ENCODE measurements around the gene EPS8L2. TPM values are rescaled to one million over a fixed set of nuclear protein-coding genes. Genes with fewer than 3 reads are reported as not detected.

EPS8L2 gene
- total and polyA plus RNA-seq, 2 of the 13 experiments (the other 11 are each of a cell fraction or from before 2014, with no cell fraction given), result 89.3 to 416 TPM

- TF ChIP-seq HNRNPLL (IDR thresholded peaks at IDR 0.05; ENCODE audit: low read depth, low read length, poor library complexity, severe bottlenecking) (peak; percentile 38), GTF3A (CRISPR knock-in tag; conservative IDR thresholded peaks at IDR 0.05) (no peak), HES4 (CRISPR knock-in tag; IDR thresholded peaks at IDR 0.05; ENCODE audit: borderline replicate concordance) (0 out of 2 replicates have a peak, but pooled peaks have one; percentile 12), GATA4 (IDR thresholded peaks at IDR 0.05; ENCODE audit: borderline replicate concordance, low read depth) (no peak), ELF3 (CRISPR knock-in tag; IDR thresholded peaks at IDR 0.05) (no peak), ETV5 (CRISPR knock-in tag; IDR thresholded peaks at IDR 0.05; ENCODE audit: borderline replicate concordance) (no peak), ZNF589 (CRISPR knock-in tag; conservative IDR thresholded peaks at IDR 0.05) (0 out of 2 replicates have a peak, but pooled peaks have one; percentile 4), TEAD2 (CRISPR knock-in tag; IDR thresholded peaks at IDR 0.05) (no peak; the same call in 1 of the 2 replicates), ZFP62 (CRISPR knock-in tag; IDR thresholded peaks at IDR 0.05) (no peak), CREB1 (IDR thresholded peaks at IDR 0.05) (no peak), CREB1 (CRISPR knock-in tag; IDR thresholded peaks at IDR 0.05) (no peak), PRDM15 (CRISPR knock-in tag; IDR thresholded peaks at IDR 0.05) (0 out of 2 replicates have a peak, but pooled peaks have one; percentile 15), ZNF766 (CRISPR knock-in tag; IDR thresholded peaks at IDR 0.05; ENCODE audit: borderline replicate concordance) (peak; percentile 72; the same call in 1 of the 2 replicates), POLR2A (IDR thresholded peaks at IDR 0.05; ENCODE audit: insufficient read depth in 1 of 2, low read depth in 2 of 2, low read length in 2 of 2) (peak in 1 of 2 experiments; percentile 57; a peak in 2 of 4 replicates), ATF7 (IDR thresholded peaks at IDR 0.05) (no peak), ATF7 (CRISPR knock-in tag; IDR thresholded peaks at IDR 0.05) (no peak), ZNF33A (CRISPR knock-in tag; IDR thresholded peaks at IDR 0.05; ENCODE audit: borderline replicate concordance) (0 out of 2 replicates have a peak, but pooled peaks have one; percentile 52), MBNL3 (CRISPR knock-in tag; conservative IDR thresholded peaks at IDR 0.05) (no peak), PHF8 (CRISPR knock-in tag; IDR thresholded peaks at IDR 0.05) (no peak), HCFC1 (IDR thresholded peaks at IDR 0.05; ENCODE audit: low read depth, low read length) (no peak), BCL3 (CRISPR knock-in tag; IDR thresholded peaks at IDR 0.05) (no peak), HMGXB4 (CRISPR knock-in tag; IDR thresholded peaks at IDR 0.05; ENCODE audit: borderline replicate concordance in 1 of 2, low read depth in 1 of 2) (peak; percentile 3 to 71; a peak in 1 of 4 replicates), ZNF879 (CRISPR knock-in tag; IDR thresholded peaks at IDR 0.05) (0 out of 2 replicates have a peak, but pooled peaks have one; percentile 8), ZNF7 (CRISPR knock-in tag; IDR thresholded peaks at IDR 0.05) (peak; percentile 6; the same call in 1 of the 2 replicates), MXD3 (CRISPR knock-in tag; IDR thresholded peaks at IDR 0.05) (peak; percentile 71; the same call in 1 of the 2 replicates)
Measured at GRCh38 chr11:706439-706956, 467 bp downstream of the EPS8L2 start (continued).

Measured in HepG2 (cell line).